ENCODE measurements around the gene KLHDC9. TPM values are rescaled to one million over a fixed set of nuclear protein-coding genes. Genes with fewer than 3 reads are reported as not detected.

The KLHDC9 gene
- total and polyA plus RNA-seq, 2 of the 13 experiments (the other 11 are each of a cell fraction or from before 2014, with no cell fraction given), result 2.9 TPM

DNA sequence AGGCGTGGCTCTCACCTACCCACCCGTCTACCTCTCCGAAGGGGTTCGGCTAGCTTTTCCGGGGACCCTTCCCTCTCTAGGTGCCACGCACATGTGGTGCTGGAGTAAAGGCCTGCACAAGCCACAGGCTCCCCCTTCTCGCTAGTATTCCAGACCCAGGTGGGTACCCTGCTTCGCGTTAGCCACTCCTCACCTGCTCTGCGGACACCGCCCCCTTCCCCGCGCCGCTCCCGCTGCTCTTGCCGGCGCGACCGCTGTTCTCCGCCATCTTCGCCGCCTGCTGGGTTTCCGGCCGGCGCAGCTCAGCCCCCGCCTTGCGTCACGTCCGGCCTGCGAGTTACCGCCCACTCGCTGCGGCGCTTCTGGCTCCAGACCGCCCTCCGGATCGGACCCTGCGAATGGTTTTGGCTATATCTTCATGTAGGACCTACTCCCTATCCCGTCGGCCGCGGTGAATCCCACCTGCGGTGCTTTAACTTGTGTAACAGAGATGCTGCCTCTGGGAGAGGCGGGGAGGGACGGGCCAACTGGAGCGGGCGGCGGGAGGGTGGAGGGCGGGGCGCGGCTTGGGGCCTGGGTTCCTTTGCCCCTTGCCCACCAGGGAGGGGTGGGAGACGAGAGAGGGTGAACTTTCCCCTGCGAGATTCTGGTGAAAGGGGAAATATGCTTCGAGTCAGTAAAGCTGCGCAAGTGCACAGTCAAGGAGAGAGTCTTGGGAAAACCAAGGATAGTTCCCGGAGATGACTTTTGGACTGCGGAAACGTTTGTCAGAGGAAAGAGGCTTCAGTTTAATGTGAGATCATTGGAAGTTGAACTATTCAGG is 19.8 kb downstream of the KLHDC9 start, which contains the start of the genes NIT1 and PFDN2 (continued):
- TF ChIP-seq, protein P1, sequence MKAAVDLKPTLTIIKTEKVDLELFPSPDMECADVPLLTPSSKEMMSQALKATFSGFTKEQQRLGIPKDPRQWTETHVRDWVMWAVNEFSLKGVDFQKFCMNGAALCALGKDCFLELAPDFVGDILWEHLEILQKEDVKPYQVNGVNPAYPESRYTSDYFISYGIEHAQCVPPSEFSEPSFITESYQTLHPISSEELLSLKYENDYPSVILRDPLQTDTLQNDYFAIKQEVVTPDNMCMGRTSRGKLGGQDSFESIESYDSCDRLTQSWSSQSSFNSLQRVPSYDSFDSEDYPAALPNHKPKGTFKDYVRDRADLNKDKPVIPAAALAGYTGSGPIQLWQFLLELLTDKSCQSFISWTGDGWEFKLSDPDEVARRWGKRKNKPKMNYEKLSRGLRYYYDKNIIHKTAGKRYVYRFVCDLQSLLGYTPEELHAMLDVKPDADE (CRISPR knock-in tag; IDR thresholded peaks at IDR 0.05), result peak; percentile 76; the same call in 1 of the 2 replicates
- TF ChIP-seq, protein P2, sequence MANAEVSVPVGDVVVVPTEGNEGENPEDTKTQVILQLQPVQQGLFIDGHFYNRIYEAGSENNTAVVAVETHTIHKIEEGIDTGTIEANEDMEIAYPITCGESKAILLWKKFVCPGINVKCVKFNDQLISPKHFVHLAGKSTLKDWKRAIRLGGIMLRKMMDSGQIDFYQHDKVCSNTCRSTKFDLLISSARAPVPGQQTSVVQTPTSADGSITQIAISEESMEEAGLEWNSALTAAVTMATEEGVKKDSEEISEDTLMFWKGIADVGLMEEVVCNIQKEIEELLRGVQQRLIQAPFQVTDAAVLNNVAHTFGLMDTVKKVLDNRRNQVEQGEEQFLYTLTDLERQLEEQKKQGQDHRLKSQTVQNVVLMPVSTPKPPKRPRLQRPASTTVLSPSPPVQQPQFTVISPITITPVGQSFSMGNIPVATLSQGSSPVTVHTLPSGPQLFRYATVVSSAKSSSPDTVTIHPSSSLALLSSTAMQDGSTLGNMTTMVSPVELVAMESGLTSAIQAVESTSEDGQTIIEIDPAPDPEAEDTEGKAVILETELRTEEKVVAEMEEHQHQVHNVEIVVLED (CRISPR knock-in tag; IDR thresholded peaks at IDR 0.05; ENCODE audit: borderline replicate concordance), result peak; percentile 88
- 0 out of 2 replicates have a peak, but pooled peaks have one; percentile 34 for TF ChIP-seq ZNF773 (CRISPR knock-in tag; IDR thresholded peaks at IDR 0.05; ENCODE audit: borderline replicate concordance)
- TF ChIP-seq, protein P3, sequence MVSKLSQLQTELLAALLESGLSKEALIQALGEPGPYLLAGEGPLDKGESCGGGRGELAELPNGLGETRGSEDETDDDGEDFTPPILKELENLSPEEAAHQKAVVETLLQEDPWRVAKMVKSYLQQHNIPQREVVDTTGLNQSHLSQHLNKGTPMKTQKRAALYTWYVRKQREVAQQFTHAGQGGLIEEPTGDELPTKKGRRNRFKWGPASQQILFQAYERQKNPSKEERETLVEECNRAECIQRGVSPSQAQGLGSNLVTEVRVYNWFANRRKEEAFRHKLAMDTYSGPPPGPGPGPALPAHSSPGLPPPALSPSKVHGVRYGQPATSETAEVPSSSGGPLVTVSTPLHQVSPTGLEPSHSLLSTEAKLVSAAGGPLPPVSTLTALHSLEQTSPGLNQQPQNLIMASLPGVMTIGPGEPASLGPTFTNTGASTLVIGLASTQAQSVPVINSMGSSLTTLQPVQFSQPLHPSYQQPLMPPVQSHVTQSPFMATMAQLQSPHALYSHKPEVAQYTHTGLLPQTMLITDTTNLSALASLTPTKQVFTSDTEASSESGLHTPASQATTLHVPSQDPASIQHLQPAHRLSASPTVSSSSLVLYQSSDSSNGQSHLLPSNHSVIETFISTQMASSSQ (IDR thresholded peaks at IDR 0.05; ENCODE audit: low read depth), result no peak
- TF ChIP-seq, protein P3 (CRISPR knock-in tag; IDR thresholded peaks at IDR 0.05; ENCODE audit: borderline replicate concordance), result no peak
- TF ChIP-seq, protein P4, sequence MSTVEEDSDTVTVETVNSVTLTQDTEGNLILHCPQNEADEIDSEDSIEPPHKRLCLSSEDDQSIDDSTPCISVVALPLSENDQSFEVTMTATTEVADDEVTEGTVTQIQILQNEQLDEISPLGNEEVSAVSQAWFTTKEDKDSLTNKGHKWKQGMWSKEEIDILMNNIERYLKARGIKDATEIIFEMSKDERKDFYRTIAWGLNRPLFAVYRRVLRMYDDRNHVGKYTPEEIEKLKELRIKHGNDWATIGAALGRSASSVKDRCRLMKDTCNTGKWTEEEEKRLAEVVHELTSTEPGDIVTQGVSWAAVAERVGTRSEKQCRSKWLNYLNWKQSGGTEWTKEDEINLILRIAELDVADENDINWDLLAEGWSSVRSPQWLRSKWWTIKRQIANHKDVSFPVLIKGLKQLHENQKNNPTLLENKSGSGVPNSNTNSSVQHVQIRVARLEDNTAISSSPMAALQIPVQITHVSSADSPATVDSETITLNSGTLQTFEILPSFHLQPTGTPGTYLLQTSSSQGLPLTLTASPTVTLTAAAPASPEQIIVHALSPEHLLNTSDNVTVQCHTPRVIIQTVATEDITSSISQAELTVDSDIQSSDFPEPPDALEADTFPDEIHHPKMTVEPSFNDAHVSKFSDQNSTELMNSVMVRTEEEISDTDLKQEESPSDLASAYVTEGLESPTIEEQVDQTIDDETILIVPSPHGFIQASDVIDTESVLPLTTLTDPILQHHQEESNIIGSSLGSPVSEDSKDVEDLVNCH (CRISPR knock-in tag; IDR thresholded peaks at IDR 0.05), result no peak
- TF ChIP-seq GABPB1 (CRISPR knock-in tag; IDR thresholded peaks at IDR 0.05), result peak; percentile 99
- TF ChIP-seq, protein P5, sequence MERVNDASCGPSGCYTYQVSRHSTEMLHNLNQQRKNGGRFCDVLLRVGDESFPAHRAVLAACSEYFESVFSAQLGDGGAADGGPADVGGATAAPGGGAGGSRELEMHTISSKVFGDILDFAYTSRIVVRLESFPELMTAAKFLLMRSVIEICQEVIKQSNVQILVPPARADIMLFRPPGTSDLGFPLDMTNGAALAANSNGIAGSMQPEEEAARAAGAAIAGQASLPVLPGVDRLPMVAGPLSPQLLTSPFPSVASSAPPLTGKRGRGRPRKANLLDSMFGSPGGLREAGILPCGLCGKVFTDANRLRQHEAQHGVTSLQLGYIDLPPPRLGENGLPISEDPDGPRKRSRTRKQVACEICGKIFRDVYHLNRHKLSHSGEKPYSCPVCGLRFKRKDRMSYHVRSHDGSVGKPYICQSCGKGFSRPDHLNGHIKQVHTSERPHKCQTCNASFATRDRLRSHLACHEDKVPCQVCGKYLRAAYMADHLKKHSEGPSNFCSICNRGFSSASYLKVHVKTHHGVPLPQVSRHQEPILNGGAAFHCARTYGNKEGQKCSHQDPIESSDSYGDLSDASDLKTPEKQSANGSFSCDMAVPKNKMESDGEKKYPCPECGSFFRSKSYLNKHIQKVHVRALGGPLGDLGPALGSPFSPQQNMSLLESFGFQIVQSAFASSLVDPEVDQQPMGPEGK (CRISPR knock-in tag; IDR thresholded peaks at IDR 0.05), result peak; percentile 68; the same call in 1 of the 2 replicates
- TF ChIP-seq EED (CRISPR knock-in tag; IDR thresholded peaks at IDR 0.05), result peak; percentile 89
- no peak for TF ChIP-seq ZNF20 (CRISPR knock-in tag; IDR thresholded peaks at IDR 0.05)
- TF ChIP-seq SOX5 (CRISPR knock-in tag; IDR thresholded peaks at IDR 0.05; ENCODE audit: borderline replicate concordance), result peak; percentile 33; the same call in 1 of the 2 replicates
- TF ChIP-seq, protein P6, sequence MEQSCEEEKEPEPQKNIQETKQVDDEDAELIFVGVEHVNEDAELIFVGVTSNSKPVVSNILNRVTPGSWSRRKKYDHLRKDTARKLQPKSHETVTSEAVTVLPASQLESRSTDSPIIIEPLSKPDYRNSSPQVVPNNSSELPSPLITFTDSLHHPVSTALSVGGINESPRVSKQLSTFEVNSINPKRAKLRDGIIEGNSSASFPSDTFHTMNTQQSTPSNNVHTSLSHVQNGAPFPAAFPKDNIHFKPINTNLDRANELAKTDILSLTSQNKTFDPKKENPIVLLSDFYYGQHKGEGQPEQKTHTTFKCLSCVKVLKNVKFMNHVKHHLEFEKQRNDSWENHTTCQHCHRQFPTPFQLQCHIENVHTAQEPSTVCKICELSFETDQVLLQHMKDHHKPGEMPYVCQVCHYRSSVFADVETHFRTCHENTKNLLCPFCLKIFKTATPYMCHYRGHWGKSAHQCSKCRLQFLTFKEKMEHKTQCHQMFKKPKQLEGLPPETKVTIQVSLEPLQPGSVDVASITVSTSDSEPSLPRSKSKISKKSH (CRISPR knock-in tag; IDR thresholded peaks at IDR 0.05; ENCODE audit: borderline replicate concordance), result peak; percentile 78
- peak; percentile 45; the same call in 1 of the 2 replicates for TF ChIP-seq GLI4 (CRISPR knock-in tag; IDR thresholded peaks at IDR 0.05; ENCODE audit: borderline replicate concordance)

All from HepG2 (cell line).